ENCODE data around the gene MNAT1.
"Not testable (repeated sequence)": the region's sequence is repeated elsewhere in the genome, so short reads cannot be mapped to it uniquely, and the experiment has no call there.

The MNAT1 gene

DNA sequence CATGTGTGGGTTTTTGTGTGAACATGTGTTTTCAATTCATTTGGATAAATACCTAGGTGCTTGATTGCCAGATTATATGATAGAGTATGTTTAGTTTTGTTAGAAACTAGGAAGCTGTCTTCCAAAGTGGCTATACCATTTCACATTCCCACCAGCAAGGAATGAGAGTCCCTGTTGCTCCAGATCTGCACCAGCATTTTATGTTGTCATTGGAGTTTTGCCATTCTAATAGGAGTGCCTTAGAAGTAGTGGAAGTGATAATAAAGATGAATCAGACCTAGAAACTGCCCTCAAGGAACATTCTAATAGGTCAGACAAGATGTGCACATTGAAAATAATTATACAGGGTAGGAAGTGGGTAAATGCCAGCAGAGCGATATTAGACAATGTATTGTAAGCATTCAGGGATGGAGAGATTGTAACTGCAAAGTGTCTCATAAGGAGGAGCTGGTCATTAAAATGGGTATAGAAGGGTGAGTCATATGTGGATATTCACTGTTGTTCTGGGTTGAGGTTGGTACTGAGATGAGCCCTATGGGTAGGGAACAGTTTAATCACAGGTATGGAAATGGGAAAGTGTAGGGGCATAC is 71.4 kb downstream of the MNAT1 start:
- DNase-seq (ENCODE audit: low read depth) = peak; percentile 22

- DNase-seq (ENCODE audit: low read depth) = no peak
These were observed 72.7 kb downstream of the MNAT1 start for GRCh38 chr14:60807247-60807646.

DNA sequence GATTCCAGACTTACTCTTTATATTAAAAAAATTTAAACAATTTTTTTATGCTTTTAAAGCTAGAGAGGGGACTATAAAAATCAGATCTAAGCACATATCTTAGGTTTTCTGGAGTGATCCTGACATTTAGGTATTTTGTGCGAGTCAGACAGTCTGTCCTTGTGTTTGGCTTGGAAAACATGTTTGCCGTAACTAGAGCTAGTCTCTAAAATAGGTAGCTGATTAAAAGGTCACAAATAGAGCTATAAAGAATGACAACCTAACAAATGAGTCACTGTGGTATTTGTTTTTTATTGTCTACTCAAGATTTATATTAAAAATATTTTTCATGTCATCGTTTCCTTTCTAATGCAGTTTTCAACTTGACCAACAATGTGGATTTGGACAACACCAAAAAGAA is 73.4 kb downstream of the MNAT1 start:
- no peak for DNase-seq (ENCODE audit: low read depth)

GRCh38 chr14:60812987-60813386 is 78.4 kb downstream of the MNAT1 start:
- DNase-seq (ENCODE audit: low read depth) = no peak

GRCh38 chr14:60815371-60815770 is 80.8 kb downstream of the MNAT1 start:
- DNase-seq (ENCODE audit: low read depth) = no peak

GRCh38 chr14:60817113-60817512 is 82.6 kb downstream of the MNAT1 start:
- DNase-seq (ENCODE audit: low read depth) = no peak

GRCh38 chr14:60819575-60819974 is 85.0 kb downstream of the MNAT1 start:
- no peak for DNase-seq (ENCODE audit: low read depth)

DNA sequence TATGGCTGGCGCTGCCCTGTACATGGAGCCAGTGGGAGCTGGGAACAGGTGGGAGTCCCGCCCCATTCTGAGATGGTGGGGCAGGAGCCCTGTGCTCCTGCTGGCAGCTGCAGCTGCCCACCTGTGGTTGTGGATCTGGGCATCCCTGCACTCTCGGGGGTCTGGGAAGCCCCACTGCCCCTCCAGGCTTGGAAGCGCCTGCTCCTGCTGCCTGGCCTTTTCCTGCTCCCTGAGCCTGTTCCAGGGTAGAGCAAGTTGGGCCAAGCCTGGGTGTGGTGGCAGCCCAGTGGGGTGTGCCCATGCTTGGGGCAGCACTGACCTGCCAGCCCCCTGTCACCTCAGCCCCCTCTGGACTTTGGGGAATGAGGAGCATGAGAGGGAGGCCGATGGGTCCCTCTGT is 104.0 kb downstream of the MNAT1 start:
- DNase-seq (ENCODE audit: low read depth) = no peak

- no peak for DNase-seq (ENCODE audit: low read depth)
These were observed 104.5 kb downstream of the MNAT1 start for GRCh38 chr14:60839057-60839456.

DNA sequence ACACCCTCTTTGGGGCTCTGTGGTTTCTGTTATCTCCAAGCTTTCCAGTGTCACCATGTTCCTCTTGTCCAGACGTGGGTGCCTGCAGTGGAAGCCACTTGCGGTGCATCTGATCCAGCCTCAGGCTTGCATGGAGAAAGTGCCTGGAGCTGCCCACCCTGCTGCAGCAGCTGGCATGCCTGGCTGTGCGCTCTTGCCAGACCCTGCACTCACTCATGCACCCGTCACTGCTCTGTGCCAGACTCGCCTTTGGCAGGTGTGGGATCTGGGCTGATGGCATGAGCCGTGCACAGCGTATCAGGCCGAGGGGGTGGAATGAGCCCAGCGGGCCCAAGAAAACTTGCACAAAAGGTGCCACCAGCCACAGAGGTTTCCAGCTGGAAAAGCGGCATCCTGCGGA is 105.1 kb downstream of the MNAT1 start:
- DNase-seq (ENCODE audit: low read depth) = no peak

DNA sequence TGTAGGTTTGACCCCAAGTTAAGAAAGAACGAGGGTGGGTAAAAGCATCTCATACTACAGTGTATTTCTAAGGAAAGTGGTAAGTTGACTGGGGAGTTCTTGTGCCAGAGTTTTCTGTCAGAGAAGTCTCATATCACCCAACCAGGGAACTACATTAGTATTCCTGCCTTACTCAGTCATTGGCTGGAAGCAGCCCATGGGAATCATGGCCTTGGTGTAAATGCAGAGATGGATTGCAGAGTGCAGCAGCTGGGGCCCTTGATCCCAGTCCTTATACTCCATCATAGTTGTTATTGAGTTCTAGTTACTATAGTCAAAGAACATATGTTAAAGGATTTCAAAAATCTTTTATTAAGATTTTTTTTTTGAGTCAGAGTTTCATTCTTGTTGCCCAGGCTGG is 105.8 kb downstream of the MNAT1 start:
- no peak for DNase-seq (ENCODE audit: low read depth)

DNA sequence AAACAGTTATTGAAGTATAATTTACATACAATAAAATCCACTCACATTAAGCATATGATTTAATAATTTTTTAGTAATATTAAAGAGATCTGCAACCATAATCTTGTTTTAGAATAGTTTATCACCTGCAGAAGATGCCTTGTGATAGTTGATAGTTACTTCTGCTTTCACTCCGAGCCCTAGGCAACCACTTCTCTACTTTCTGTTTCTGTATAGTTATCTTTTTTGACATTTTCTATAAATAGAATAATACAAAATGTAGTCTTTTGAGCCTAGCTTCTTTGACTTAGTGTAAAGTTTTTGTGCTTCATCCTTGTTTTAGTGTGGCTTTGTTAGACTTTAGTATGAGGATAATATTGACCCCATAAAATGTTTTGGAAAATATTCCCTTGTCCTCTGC is 111.0 kb downstream of the MNAT1 start:
- DNase-seq (ENCODE audit: low read depth) = no peak

- no peak for DNase-seq (ENCODE audit: low read depth)
These were observed 113.5 kb downstream of the MNAT1 start for GRCh38 chr14:60848066-60848465.

- DNase-seq (ENCODE audit: low read depth) = not testable (repeated sequence)
These were observed 117.1 kb downstream of the MNAT1 start for GRCh38 chr14:60851692-60852091.

GRCh38 chr14:60856111-60856510 is 121.5 kb downstream of the MNAT1 start:
- DNase-seq (ENCODE audit: low read depth) = no peak

DNA sequence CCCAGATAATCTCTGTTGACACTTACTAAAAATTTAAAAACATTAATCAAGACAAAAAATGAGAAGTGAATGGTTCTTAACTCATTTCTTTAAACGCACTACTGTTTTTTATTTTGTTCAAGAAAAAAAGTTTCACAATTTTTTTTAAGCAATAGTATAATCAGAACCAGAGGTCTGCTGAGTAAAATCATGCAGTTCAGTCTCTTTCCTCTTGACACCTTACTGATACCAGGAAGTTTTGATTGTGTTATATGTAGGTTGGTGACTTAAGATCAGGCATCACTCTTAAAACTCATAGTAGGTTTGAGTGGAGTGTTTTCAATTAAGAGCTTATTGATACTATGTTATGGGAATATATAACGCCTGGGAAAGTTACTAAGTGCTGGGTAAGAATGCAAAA is 125.0 kb downstream of the MNAT1 start:
- DNase-seq (ENCODE audit: low read depth) = no peak

DNA sequence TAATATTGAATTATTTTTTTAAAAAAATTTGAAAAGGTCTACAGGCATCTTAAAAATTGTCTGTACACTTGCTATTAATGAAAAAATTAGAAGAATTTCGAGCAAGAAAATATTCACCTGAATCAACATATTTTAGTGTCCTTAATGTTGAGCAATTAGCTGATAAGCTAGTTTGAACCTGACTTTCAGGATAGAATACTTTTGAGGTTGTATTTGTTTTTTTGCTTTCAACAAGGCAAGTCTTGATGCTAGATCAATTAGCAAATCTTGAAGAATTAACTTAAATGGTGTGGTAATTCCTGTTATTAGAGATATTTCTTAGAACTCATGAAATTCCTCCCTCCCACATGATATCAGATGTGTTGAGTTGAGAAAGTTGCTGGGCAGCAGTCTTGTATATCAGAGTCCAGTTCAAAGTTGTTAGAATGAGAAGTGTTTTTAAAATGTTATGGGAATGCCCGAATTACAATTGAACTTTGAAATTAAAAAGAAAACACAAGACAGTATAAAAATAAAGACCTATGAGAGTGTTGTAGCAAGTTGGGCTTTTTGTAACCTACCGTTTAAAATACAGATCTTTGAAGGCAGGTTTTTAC is 127.1 kb downstream of the MNAT1 start:
- no peak for DNase-seq (ENCODE audit: low read depth)

DNA sequence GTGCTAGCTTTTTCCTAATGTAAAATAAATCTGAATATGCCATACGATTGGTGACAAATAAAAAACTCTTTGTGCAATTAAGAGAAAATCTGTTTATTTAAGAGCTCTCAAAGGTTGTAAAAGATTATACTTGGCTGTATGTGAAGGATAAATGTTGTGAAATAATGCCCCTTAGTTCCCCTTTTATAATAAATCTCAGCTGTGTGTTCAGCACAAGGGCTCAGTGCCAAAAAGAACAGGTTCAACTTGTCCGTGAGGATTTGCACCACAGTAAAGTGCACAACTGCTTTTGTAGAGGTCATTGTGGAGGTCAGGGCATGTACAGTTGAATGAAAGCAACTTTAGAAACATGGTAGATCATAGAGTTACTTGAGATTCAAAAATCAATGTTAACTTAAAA is 127.7 kb downstream of the MNAT1 start:
- DNase-seq (ENCODE audit: low read depth) = no peak

DNA sequence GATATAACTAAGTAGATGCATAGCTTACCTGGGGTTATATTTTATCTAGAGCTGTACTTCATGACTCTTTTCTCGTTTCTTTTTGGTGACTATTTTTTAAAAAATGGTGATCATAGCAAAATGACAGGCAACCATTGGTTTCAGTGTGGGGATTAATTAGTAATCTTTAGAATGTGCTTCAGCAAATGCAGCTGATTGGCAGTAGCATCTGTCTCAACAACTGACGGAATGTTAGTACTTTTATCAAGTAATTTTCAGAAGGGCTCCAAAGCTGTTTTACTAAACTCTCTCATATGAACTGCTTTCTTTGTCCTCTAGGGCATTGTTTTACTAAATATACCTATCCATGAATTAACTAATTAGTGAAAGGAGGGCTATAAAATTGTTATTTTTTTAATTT is 128.7 kb downstream of the MNAT1 start:
- no peak for DNase-seq (ENCODE audit: low read depth)

DNA sequence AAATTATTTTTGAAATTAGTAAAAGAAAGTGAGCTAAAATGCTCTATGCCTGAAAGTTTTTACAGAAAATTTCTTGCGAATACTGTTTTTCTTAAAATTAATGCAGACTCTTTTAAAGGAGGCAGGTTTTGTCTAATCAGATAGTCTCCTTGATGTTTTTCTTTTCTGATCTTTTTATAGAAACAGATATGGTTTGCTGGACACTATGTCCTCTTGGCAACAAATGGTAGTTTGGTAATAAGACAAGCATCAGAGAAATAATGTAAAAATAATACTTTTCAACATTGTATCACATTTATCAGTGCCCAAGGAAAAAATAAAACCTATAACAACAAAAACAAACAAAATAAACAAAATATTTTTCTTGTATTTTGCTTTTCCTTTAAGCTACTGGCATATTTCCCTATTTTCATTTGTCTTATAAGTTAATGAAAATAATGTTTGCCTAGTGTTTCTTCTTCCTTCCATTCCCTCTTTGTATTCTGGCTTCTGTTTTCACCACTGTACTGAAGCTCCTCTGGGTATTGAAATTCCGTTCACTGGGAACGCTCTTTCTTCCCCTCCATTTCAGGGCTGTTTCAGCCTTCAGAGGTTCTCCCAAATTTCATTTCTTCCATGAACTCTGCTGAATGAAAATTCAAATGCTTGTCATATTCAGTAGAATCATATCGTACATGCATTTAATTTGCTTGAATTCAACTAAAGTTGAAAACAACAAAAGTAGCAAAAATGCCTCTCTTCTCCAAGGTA is 131.0 kb downstream of the MNAT1 start:
- DNase-seq (ENCODE audit: low read depth) = no peak

DNA sequence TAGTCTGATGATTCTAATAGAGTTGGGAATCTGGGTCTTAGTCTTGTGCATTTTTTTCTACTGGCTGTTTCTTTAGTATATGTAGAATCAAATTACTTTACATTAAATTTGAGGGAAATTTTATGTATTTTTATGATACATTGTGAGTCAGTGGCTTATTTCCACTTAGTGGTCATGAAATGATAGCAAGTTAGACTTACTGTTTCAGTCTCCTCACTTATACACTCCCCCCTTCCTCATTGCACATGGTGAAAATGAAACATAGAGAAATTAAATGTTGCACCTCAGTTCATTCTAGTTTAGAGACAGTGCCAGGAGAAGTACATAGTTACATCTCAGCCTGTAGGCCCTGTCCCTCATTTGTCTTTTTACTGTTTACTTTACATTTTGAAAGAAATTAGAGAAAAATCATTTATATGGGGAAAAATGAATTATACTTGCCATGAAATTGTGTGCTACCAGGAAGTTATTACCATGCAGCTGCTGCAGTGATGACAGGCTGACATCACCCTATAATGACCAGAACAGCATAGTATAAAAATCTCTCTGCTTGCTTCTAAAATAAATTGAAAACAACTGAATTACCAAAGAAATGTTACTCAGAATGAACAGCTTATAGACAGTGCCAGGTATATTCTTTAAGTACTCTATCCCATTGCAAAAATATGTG is 133.1 kb downstream of the MNAT1 start:
- no peak for DNase-seq (ENCODE audit: low read depth)

- DNase-seq (ENCODE audit: low read depth) = no peak
These were observed 143.6 kb downstream of the MNAT1 start for GRCh38 chr14:60878121-60878520.

DNA sequence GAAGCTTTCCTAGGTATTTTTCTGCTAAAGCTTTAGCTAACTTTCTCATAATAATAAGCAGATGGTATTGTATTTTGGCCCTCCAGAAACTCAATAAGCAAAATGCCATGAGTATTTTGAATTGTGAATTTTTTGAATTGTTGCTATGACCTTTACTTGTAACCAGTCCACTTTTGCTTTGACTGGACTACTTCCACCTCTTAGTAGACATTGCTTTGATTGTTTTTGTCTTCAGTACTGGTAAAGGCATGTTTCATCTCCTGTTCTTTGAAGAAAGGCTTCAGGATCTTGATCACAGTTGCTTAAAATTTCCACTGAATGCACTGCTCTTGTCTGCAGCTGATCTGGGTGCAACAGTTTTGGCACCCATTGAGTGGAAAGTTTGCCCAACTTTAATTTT is 144.0 kb downstream of the MNAT1 start:
- no peak for DNase-seq (ENCODE audit: low read depth)
